G401.6 (cell line): Measurements from ENCODE around the gene PSENEN.
"Not testable (repeated sequence)": the region's sequence is repeated elsewhere in the genome, so short reads cannot be mapped to it uniquely, and the experiment has no call there.

Experiments used
- FAIRE-seq: peaks from 2 replicates; lab custom pipeline; 2012; peaks lifted over from hg19 to GRCh38; lab: Jason Lieb, UNC

Gene PSENEN

GRCh38 chr19:35789195-35789977, 43.9 kb downstream of the PSENEN start:
- no peak for FAIRE-seq

GRCh38 chr19:35789978-35790944, 44.8 kb downstream of the PSENEN start:
- no peak for FAIRE-seq

GRCh38 chr19:35790981-35791813, 45.7 kb downstream of the PSENEN start:
- no peak for FAIRE-seq

- no peak for FAIRE-seq
Measured at GRCh38 chr19:35791814-35792279, 46.4 kb downstream of the PSENEN start.

GRCh38 chr19:35792312-35792711, 46.9 kb downstream of the PSENEN start:
- FAIRE-seq = no peak

- FAIRE-seq = no peak
Measured at GRCh38 chr19:35792888-35793287, 47.4 kb downstream of the PSENEN start.

GRCh38 chr19:35793381-35794165, 48.1 kb downstream of the PSENEN start:
- FAIRE-seq = no peak

GRCh38 chr19:35795564-35795963, 50.1 kb downstream of the PSENEN start:
- FAIRE-seq = not testable (repeated sequence)
